ENCODE data around the gene ZNF211. TPM values are rescaled to one million over a fixed set of nuclear protein-coding genes. Genes with fewer than 3 reads are reported as not detected.

The ZNF211 gene
- total RNA-seq, 1 experiment from 2014 or later, result 6.9 TPM

- DNase-seq (ENCODE audit: extremely low read depth, low read depth), result no peak
These were observed 20.7 kb downstream of the ZNF211 start for GRCh38 chr19:57653689-57654088.

- no peak for DNase-seq (ENCODE audit: extremely low read depth, low read depth)
These were observed 22.5 kb downstream of the ZNF211 start for GRCh38 chr19:57655443-57655842.

GRCh38 chr19:57656346-57656745 lies 23.4 kb downstream of the ZNF211 start:
- DNase-seq (ENCODE audit: extremely low read depth, low read depth), result no peak

GRCh38 chr19:57664269-57665127 lies 31.5 kb downstream of the ZNF211 start:
- DNase-seq (ENCODE audit: extremely low read depth, low read depth), result peak; percentile 12

- DNase-seq (ENCODE audit: extremely low read depth, low read depth), result no peak
These were observed 32.4 kb downstream of the ZNF211 start for GRCh38 chr19:57665261-57665806.

GRCh38 chr19:57667228-57667627 lies 34.3 kb downstream of the ZNF211 start:
- DNase-seq (ENCODE audit: extremely low read depth, low read depth), result no peak

GRCh38 chr19:57668635-57669034 lies 35.7 kb downstream of the ZNF211 start, which contains the start of gene ZSCAN4:
ZSCAN4 (plus strand) TSS chr19:57668935; CDS start chr19:57676146, 7,211 bp downstream.
- no peak for DNase-seq (ENCODE audit: extremely low read depth, low read depth)

- DNase-seq (ENCODE audit: extremely low read depth, low read depth), result no peak
These were observed 38.3 kb downstream of the ZNF211 start for GRCh38 chr19:57671124-57671895.

GRCh38 chr19:57672466-57672865 lies 39.5 kb downstream of the ZNF211 start:
- DNase-seq (ENCODE audit: extremely low read depth, low read depth), result no peak

- no peak for DNase-seq (ENCODE audit: extremely low read depth, low read depth)
These were observed 42.9 kb downstream of the ZNF211 start for GRCh38 chr19:57675881-57676280.

GRCh38 chr19:57682226-57682766 lies 49.3 kb downstream of the ZNF211 start:
- DNase-seq (ENCODE audit: extremely low read depth, low read depth), result no peak

- no peak for DNase-seq (ENCODE audit: extremely low read depth, low read depth)
These were observed 53.8 kb downstream of the ZNF211 start for GRCh38 chr19:57686727-57687126.

GRCh38 chr19:57687363-57688010 lies 54.5 kb downstream of the ZNF211 start:
- no peak for DNase-seq (ENCODE audit: extremely low read depth, low read depth)

- DNase-seq (ENCODE audit: extremely low read depth, low read depth), result no peak
These were observed 55.2 kb downstream of the ZNF211 start for GRCh38 chr19:57688011-57688763.

GRCh38 chr19:57689750-57690149 lies 56.8 kb downstream of the ZNF211 start:
- no peak for DNase-seq (ENCODE audit: extremely low read depth, low read depth)

Other genes with a start within 250 kb of the ZNF211 start
- gene ZNF548, start 243.3 kb upstream of the ZNF211 start, total RNA-seq (2014; rRNA removed; shearing (Covaris generic)), result 9.4 and 10.6 TPM in 2 replicates
- gene ZNF17, start 222.0 kb upstream of the ZNF211 start, total RNA-seq (2014; rRNA removed; shearing (Covaris generic)), result 3.9 and 4.7 TPM in 2 replicates
- gene ZNF749, start 197.8 kb upstream of the ZNF211 start, total RNA-seq (2014; rRNA removed; shearing (Covaris generic)), result 16.4 and 21.3 TPM in 2 replicates
- 0.17 and 0.22 TPM in 2 replicates for gene VN1R1, start 176.0 kb upstream of the ZNF211 start, total RNA-seq (2014; rRNA removed; shearing (Covaris generic))
- gene ZNF772, start 155.6 kb upstream of the ZNF211 start, total RNA-seq (2014; rRNA removed; shearing (Covaris generic)), result 6.1 and 9.4 TPM in 2 replicates
- gene ZNF419, start 145.4 kb upstream of the ZNF211 start, total RNA-seq (2014; rRNA removed; shearing (Covaris generic)), result 10.7 and 16.1 TPM in 2 replicates
- 2.7 and 3.0 TPM in 2 replicates for gene ZNF773, start 133.2 kb upstream of the ZNF211 start, total RNA-seq (2014; rRNA removed; shearing (Covaris generic))
- 4.1 and 5.9 TPM in 2 replicates for gene ZNF549, start 105.8 kb upstream of the ZNF211 start, total RNA-seq (2014; rRNA removed; shearing (Covaris generic))
- gene ZNF550, start 73.3 kb upstream of the ZNF211 start, total RNA-seq (2014; rRNA removed; shearing (Covaris generic)), result 8.3 and 8.6 TPM in 2 replicates
- 4.5 and 5.0 TPM in 2 replicates for gene ZNF416, start 54.3 kb upstream of the ZNF211 start, total RNA-seq (2014; rRNA removed; shearing (Covaris generic))
- not detected in 2 replicates for gene ZIK1, start 49.0 kb upstream of the ZNF211 start, total RNA-seq (2014; rRNA removed; shearing (Covaris generic))
- 3.8 and 4.8 TPM in 2 replicates for gene ZNF530, start 33.3 kb upstream of the ZNF211 start, total RNA-seq (2014; rRNA removed; shearing (Covaris generic))
- 15.1 and 15.9 TPM in 2 replicates for gene ZNF134, start 18.9 kb upstream of the ZNF211 start, total RNA-seq (2014; rRNA removed; shearing (Covaris generic))
- gene ZSCAN4, start 35.8 kb downstream of the ZNF211 start, total RNA-seq (2014; rRNA removed; shearing (Covaris generic)), result not detected in 2 replicates
- gene ZNF551, start 48.8 kb downstream of the ZNF211 start, total RNA-seq (2014; rRNA removed; shearing (Covaris generic)), result 8.1 and 8.7 TPM in 2 replicates
- not detected in 2 replicates for gene ZNF154, start 76.0 kb downstream of the ZNF211 start, total RNA-seq (2014; rRNA removed; shearing (Covaris generic))
- gene ZNF671, start 94.5 kb downstream of the ZNF211 start, total RNA-seq (2014; rRNA removed; shearing (Covaris generic)), result not detected in 2 replicates
- gene ZNF776, start 113.6 kb downstream of the ZNF211 start, total RNA-seq (2014; rRNA removed; shearing (Covaris generic)), result 6.5 and 8.8 TPM in 2 replicates
- gene ZNF586, start 136.5 kb downstream of the ZNF211 start, total RNA-seq (2014; rRNA removed; shearing (Covaris generic)), result 11.1 and 12.4 TPM in 2 replicates
- gene ZNF552, start 181.7 kb downstream of the ZNF211 start, total RNA-seq (2014; rRNA removed; shearing (Covaris generic)), result 3.1 and 4.9 TPM in 2 replicates
- gene ZNF587B, start 197.1 kb downstream of the ZNF211 start, total RNA-seq (2014; rRNA removed; shearing (Covaris generic)), result 7.6 and 12.5 TPM in 2 replicates
- gene ZNF587, start 216.7 kb downstream of the ZNF211 start, total RNA-seq (2014; rRNA removed; shearing (Covaris generic)), result 11.5 and 13.9 TPM in 2 replicates